GM13977 (cell line): ENCODE results near the gene ZC3H12A.

Experiments used
- DNase-seq: peaks from one replicate; pipeline ENCODE4 v3.0.0; 2012; ENCODE audit warnings: low spot score
- CTCF ChIP-seq: IDR thresholded peaks from 2 replicates; pipeline ENCODE4 v1.5.1; 2012; ENCODE audit warnings: mild to moderate bottlenecking, control low read depth; ENCODE audit not compliant: insufficient read depth; ENCODE audit errors: extremely low read depth, missing control alignments
- in situ Hi-C: fragments of 300-500 bp; cut with MboI; formaldehyde crosslinking; loops from one replicate; pipeline ENCODE4 v1.12.0; 2022; ENCODE audit warnings: low sequenced_read_pairs, low pct_unique_long_range_greater_than_20kb, mixed read lengths, inconsistent platforms; ENCODE audit not compliant: unreplicated experiment

The ZC3H12A gene

GRCh38 chr1:37472994-37473393, 1.4 kb upstream of the ZC3H12A start:
- DNase-seq: no peak
- in situ Hi-C loops: no loop called here

GRCh38 chr1:37473431-37474045, 842 bp upstream of the ZC3H12A start:
- in situ Hi-C loops: no loop called here
- TF ChIP-seq CTCF: peak; percentile 21
- no peak for DNase-seq

More at GRCh38 chr1:37472994-37473393, 1.4 kb upstream of the ZC3H12A start:
- no peak for TF ChIP-seq CTCF

GRCh38 chr1:37474697-37475379, 458 bp downstream of the ZC3H12A start:
- no peak for TF ChIP-seq CTCF
- no peak for DNase-seq
- in situ Hi-C loops: no loop called here

GRCh38 chr1:37475380-37476086, 1.2 kb downstream of the ZC3H12A start:
- no peak for DNase-seq
- TF ChIP-seq CTCF: no peak
- in situ Hi-C loops: no loop called here

- no peak for DNase-seq
- no peak for TF ChIP-seq CTCF
- in situ Hi-C loops: no loop called here
Measured at GRCh38 chr1:37476087-37476452, 1.7 kb downstream of the ZC3H12A start.

GRCh38 chr1:37476460-37477197, 2.2 kb downstream of the ZC3H12A start:
- no peak for DNase-seq
- in situ Hi-C loops: no loop called here
- no peak for TF ChIP-seq CTCF
